Neural progenitor cell (in vitro differentiated cells): ENCODE measurements around the gene DNM1L. TPM values are rescaled to one million over a fixed set of nuclear protein-coding genes. Genes with fewer than 3 reads are reported as not detected.

ENCODE experiments used
- DNase-seq: peaks from one replicate; pipeline ENCODE4 v3.0.0-alpha.2; 2016; ENCODE audit warnings: low spot score
- H2AFZ ChIP-seq: fragments of 200-600 bp; sonication (generic); replicated peaks from 2 replicates; pipeline ENCODE4 v1.6.1; 2016; ENCODE audit warnings: antibody characterized with exemption
- H3F3A ChIP-seq: fragments of 200-600 bp; sonication (generic); 2 replicates; pipeline ENCODE4 v1.6.1; 2016; ENCODE audit warnings: antibody characterized with exemption, low read depth
- H3K27ac ChIP-seq: fragments of 200-600 bp; sonication (generic); 2 replicates; pipeline ENCODE4 v1.5.1; 2016; ENCODE audit warnings: mild to moderate bottlenecking
- H3K27me3 ChIP-seq: fragments of 200-600 bp; sonication (generic); 2 replicates; pipeline ENCODE4 v1.6.1; 2016; ENCODE audit warnings: mild to moderate bottlenecking, moderate library complexity
- H3K36me3 ChIP-seq: fragments of 200-600 bp; sonication (generic); 2 replicates; pipeline ENCODE4 v1.5.1; 2016
- H3K4me1 ChIP-seq: fragments of 200-600 bp; sonication (generic); 2 replicates; pipeline ENCODE4 v1.6.1; 2016; ENCODE audit warnings: mixed run types
- H3K4me2 ChIP-seq: fragments of 200-600 bp; sonication (generic); 2 replicates; pipeline ENCODE4 v1.6.1; 2016
- H3K4me3 ChIP-seq: fragments of 200-600 bp; sonication (generic); 2 replicates; pipeline ENCODE4 v1.5.1; 2016
- H3K79me2 ChIP-seq: fragments of 200-600 bp; sonication (generic); 2 replicates; pipeline ENCODE4 v1.6.1; 2016; ENCODE audit warnings: low read depth
- H3K9ac ChIP-seq: fragments of 200-600 bp; sonication (generic); 2 replicates; pipeline ENCODE4 v1.6.1; 2016
- H3K9me3 ChIP-seq: fragments of 200-600 bp; sonication (generic); 2 replicates; pipeline ENCODE4 v1.5.1; 2016; ENCODE audit warnings: low read depth
- H4K20me1 ChIP-seq: fragments of 200-600 bp; sonication (generic); 2 replicates; pipeline ENCODE4 v1.6.1; 2016; ENCODE audit warnings: low read depth
- H3K27ac Mint-ChIP-seq: 3 replicates; pipeline ENCODE4 v1.8.0; 2021; ENCODE audit warnings: mixed read lengths
- H3K27me3 Mint-ChIP-seq: 2 replicates; pipeline ENCODE4 v1.8.0; 2022; ENCODE audit warnings: low read depth, mild to moderate bottlenecking, inconsistent platforms, moderate library complexity, mixed read lengths; ENCODE audit not compliant: insufficient read depth
- H3K36me3 Mint-ChIP-seq: 3 replicates; pipeline ENCODE4 v1.8.0; 2021; ENCODE audit warnings: mixed read lengths
- H3K4me1 Mint-ChIP-seq: 3 replicates; pipeline ENCODE4 v1.8.0; 2021; ENCODE audit warnings: mixed read lengths
- H3K4me3 Mint-ChIP-seq: 3 replicates; pipeline ENCODE4 v1.8.0; 2021; ENCODE audit warnings: mild to moderate bottlenecking, moderate library complexity, mixed read lengths
- H3K9me3 Mint-ChIP-seq: 3 replicates; pipeline ENCODE4 v1.8.0; 2020; ENCODE audit warnings: mixed read lengths
- EZH2 ChIP-seq: fragments of 200-600 bp; sonication (generic); IDR thresholded peaks from 2 replicates; pipeline ENCODE4 v1.6.1; 2017; ENCODE audit warnings: antibody characterized with exemption, mild to moderate bottlenecking, moderate library complexity
- EZH2phosphoT487 ChIP-seq: fragments of 200-600 bp; sonication (generic); IDR thresholded peaks from 2 replicates; pipeline ENCODE4 v1.6.1; 2017; ENCODE audit warnings: antibody characterized with exemption
- total RNA-seq: library from RNA; depleted of rRNA; stranded (reverse); fragments of >200 nt; gene quantifications from 2 replicates; pipeline ENCODE4 v1.2.3, GENCODE V29; 2015; ENCODE audit warnings: low replicate concordance
- TF ChIP-seq, protein P1 (sequence below): fragments of 200-600 bp; sonication (generic); IDR thresholded peaks from 2 replicates; pipeline ENCODE4 v1.5.1; 2017; ENCODE audit warnings: antibody characterized with exemption, mild to moderate bottlenecking

Gene DNM1L
- total RNA-seq, 1 donor from 2014 or later = 133 TPM

DNA sequence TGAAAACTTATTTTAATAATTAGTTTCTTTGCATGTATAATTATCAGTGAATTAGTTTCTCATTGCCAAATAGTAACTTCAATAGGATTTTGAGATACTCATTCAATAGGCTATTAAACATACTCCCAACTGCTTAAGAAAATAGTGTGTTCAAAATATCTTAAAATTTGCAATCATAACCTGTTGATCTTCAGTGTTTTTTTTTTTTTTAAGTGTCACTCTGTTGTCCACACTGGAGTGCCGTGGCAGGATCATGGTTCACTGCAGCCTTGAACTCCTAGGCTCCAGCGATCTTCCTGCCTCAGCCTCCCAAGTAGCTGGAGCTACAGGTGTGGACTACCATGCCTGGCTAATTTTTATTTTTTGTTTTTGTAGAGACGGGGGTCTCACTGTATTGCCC lies 78.1 kb downstream of the DNM1L start:
- Mint-ChIP-seq H3K36me3 (peaks cover 8% of the 10 kb centered on the region), H3K27ac (no peak overlapping the region), H3K4me3 (no peak overlapping the region), H3K4me1 (peaks cover 17% of the 10 kb centered on the region), H3K9me3 (no peaks in the 10 kb centered on the region), H3K27me3 (peaks cover 2% of the 10 kb centered on the region)
- peaks cover 18% of the 10 kb centered on the region for H3F3A ChIP-seq
- H2AFZ ChIP-seq = no peak overlapping the region
- H3K4me2 ChIP-seq = no peak overlapping the region
- no peaks in the 10 kb centered on the region for H3K27me3 ChIP-seq
- H3K36me3 ChIP-seq = peaks cover 7% of the 10 kb centered on the region
- H3K9me3 ChIP-seq = no peaks in the 10 kb centered on the region
- no peak for DNase-seq
- no peak overlapping the region for H3K9ac ChIP-seq
- H3K4me3 ChIP-seq = no peak overlapping the region
- peaks cover 3% of the 10 kb centered on the region for H4K20me1 ChIP-seq
- peaks cover 30% of the 10 kb centered on the region for H3K79me2 ChIP-seq
- TF ChIP-seq, protein P1, sequence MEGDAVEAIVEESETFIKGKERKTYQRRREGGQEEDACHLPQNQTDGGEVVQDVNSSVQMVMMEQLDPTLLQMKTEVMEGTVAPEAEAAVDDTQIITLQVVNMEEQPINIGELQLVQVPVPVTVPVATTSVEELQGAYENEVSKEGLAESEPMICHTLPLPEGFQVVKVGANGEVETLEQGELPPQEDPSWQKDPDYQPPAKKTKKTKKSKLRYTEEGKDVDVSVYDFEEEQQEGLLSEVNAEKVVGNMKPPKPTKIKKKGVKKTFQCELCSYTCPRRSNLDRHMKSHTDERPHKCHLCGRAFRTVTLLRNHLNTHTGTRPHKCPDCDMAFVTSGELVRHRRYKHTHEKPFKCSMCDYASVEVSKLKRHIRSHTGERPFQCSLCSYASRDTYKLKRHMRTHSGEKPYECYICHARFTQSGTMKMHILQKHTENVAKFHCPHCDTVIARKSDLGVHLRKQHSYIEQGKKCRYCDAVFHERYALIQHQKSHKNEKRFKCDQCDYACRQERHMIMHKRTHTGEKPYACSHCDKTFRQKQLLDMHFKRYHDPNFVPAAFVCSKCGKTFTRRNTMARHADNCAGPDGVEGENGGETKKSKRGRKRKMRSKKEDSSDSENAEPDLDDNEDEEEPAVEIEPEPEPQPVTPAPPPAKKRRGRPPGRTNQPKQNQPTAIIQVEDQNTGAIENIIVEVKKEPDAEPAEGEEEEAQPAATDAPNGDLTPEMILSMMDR = no peak
- TF ChIP-seq EZH2 = no peak
- TF ChIP-seq EZH2phosphoT487 = no peak
- peaks cover 17% of the 10 kb centered on the region for H3K4me1 ChIP-seq
- no peak overlapping the region for H3K27ac ChIP-seq

GRCh38 chr12:32761716-32762115 lies 82.6 kb downstream of the DNM1L start:
- H4K20me1 ChIP-seq = no peaks in the 10 kb centered on the region
- no peaks in the 10 kb centered on the region for H3K36me3 ChIP-seq
- no peak overlapping the region for H3K27ac ChIP-seq
- Mint-ChIP-seq H3K4me3 (no peak overlapping the region), H3K4me1 (peaks cover 2% of the 10 kb centered on the region), H3K9me3 (no peaks in the 10 kb centered on the region), H3K36me3 (no peaks in the 10 kb centered on the region), H3K27ac (no peak overlapping the region), H3K27me3 (no peaks in the 10 kb centered on the region)
- H3K4me2 ChIP-seq = no peak overlapping the region
- H3K9me3 ChIP-seq = no peaks in the 10 kb centered on the region
- no peak overlapping the region for H3K9ac ChIP-seq
- TF ChIP-seq, protein P1 = no peak
- no peak for TF ChIP-seq EZH2phosphoT487
- no peak for TF ChIP-seq EZH2
- peak overlapping the region; percentile 10 for H2AFZ ChIP-seq
- H3K4me1 ChIP-seq = peaks cover 2% of the 10 kb centered on the region
- DNase-seq = no peak
- peaks cover 2% of the 10 kb centered on the region for H3F3A ChIP-seq
- H3K4me3 ChIP-seq = no peak overlapping the region
- no peaks in the 10 kb centered on the region for H3K27me3 ChIP-seq
- no peaks in the 10 kb centered on the region for H3K79me2 ChIP-seq

GRCh38 chr12:32765906-32766305 lies 86.8 kb downstream of the DNM1L start:
- Histone ChIP-seq H3K4me2 (no peak overlapping the region), H3K4me3 (no peak overlapping the region), H3K9ac (no peak overlapping the region), H3K27me3 (no peaks in the 10 kb centered on the region), H3K79me2 (no peaks in the 10 kb centered on the region), H3K9me3 (no peaks in the 10 kb centered on the region), H3K27ac (no peak overlapping the region), H3K36me3 (no peaks in the 10 kb centered on the region), H3K4me1 (peaks cover 14% of the 10 kb centered on the region), H3F3A (no peaks in the 10 kb centered on the region), H4K20me1 (no peaks in the 10 kb centered on the region), H2AFZ (no peak overlapping the region)
- DNase-seq = no peak
- H3K4me1 Mint-ChIP-seq = peaks cover 11% of the 10 kb centered on the region
- no peaks in the 10 kb centered on the region for H3K36me3 Mint-ChIP-seq
- TF ChIP-seq, protein P1 = no peak
- no peak for TF ChIP-seq EZH2
- no peak for TF ChIP-seq EZH2phosphoT487
- no peak overlapping the region for H3K27ac Mint-ChIP-seq
- no peaks in the 10 kb centered on the region for H3K27me3 Mint-ChIP-seq
- no peak overlapping the region for H3K4me3 Mint-ChIP-seq
- H3K9me3 Mint-ChIP-seq = no peaks in the 10 kb centered on the region
